Measurements from ENCODE around the gene GSTM3. TPM values are rescaled to one million over a fixed set of nuclear protein-coding genes. Genes with fewer than 3 reads are reported as not detected.
"Not testable (repeated sequence)": the region's sequence is repeated elsewhere in the genome, so short reads cannot be mapped to it uniquely, and the experiment has no call there.

The GSTM3 gene
- total and polyA plus RNA-seq, 2 experiments from 2014 or later: 3.1 to 4.1 TPM

GRCh38 chr1:109697066-109697465 lies 43.8 kb downstream of the GSTM3 start:
- Histone ChIP-seq H3K36me3 (ENCODE audit: insufficient read depth) (no peaks in the 10 kb centered on the region), H4K20me1 (replicated peaks; ENCODE audit: insufficient read depth) (no peaks in the 10 kb centered on the region), H3K4me3 (no peak overlapping the region), H3K9me2 (ENCODE audit: insufficient read depth) (no peaks in the 10 kb centered on the region), H3K4me1 (ENCODE audit: insufficient read depth) (no peaks in the 10 kb centered on the region), H3K4me2 (no peak overlapping the region), H3F3A (replicated peaks; ENCODE audit: low read depth) (no peaks in the 10 kb centered on the region), H2AFZ (no peak overlapping the region), H3K79me2 (replicated peaks; ENCODE audit: insufficient read depth) (no peaks in the 10 kb centered on the region), H3K27ac (ENCODE audit: low read depth) (no peak overlapping the region), H3K27me3 (ENCODE audit: insufficient read depth) (no peaks in the 10 kb centered on the region)
- Mint-ChIP-seq H3K27ac (no peak overlapping the region), H3K27me3 (ENCODE audit: insufficient read depth, low read depth, poor library complexity) (no peaks in the 10 kb centered on the region), H3K36me3 (ENCODE audit: low read depth) (no peaks in the 10 kb centered on the region), H3K9me3 (no peaks in the 10 kb centered on the region), H3K4me3 (no peak overlapping the region), H3K4me1 (no peaks in the 10 kb centered on the region)
- ATAC-seq (no peak), DNase-seq (ENCODE audit: low spot score) (no peak)
- no peak for TF ChIP-seq NANOG (IDR thresholded peaks at IDR 0.05; ENCODE audit: borderline replicate concordance)

GRCh38 chr1:109695138-109695537 lies 45.7 kb downstream of the GSTM3 start:
- H3K4me1 Mint-ChIP-seq; H3K36me3 ChIP-seq (ENCODE audit: insufficient read depth); H3K27ac ChIP-seq (ENCODE audit: low read depth); H3K4me2 ChIP-seq; H3K36me3 Mint-ChIP-seq (ENCODE audit: low read depth); H3F3A ChIP-seq (replicated peaks; ENCODE audit: low read depth); H3K27ac Mint-ChIP-seq; H3K4me3 Mint-ChIP-seq; H3K27me3 ChIP-seq (ENCODE audit: insufficient read depth); ATAC-seq; DNase-seq (ENCODE audit: low spot score); H4K20me1 ChIP-seq (replicated peaks; ENCODE audit: insufficient read depth); H2AFZ ChIP-seq; H3K27me3 Mint-ChIP-seq (ENCODE audit: insufficient read depth, low read depth, poor library complexity); H3K4me3 ChIP-seq; H3K79me2 ChIP-seq (replicated peaks; ENCODE audit: insufficient read depth); H3K9me2 ChIP-seq (ENCODE audit: insufficient read depth); H3K4me1 ChIP-seq (ENCODE audit: insufficient read depth); H3K9me3 Mint-ChIP-seq: not testable (repeated sequence)

- H3K27me3 Mint-ChIP-seq (ENCODE audit: insufficient read depth, low read depth, poor library complexity); H3K9me3 Mint-ChIP-seq: not testable (repeated sequence)
These were observed 46.4 kb downstream of the GSTM3 start for GRCh38 chr1:109694400-109694799.

GRCh38 chr1:109691759-109692158 lies 49.1 kb downstream of the GSTM3 start:
- no peak overlapping the region for H3K4me3 Mint-ChIP-seq
- no peak overlapping the region for H3K27ac ChIP-seq (ENCODE audit: low read depth)
- no peaks in the 10 kb centered on the region for H3K27me3 ChIP-seq (ENCODE audit: insufficient read depth)
- no peaks in the 10 kb centered on the region for H4K20me1 ChIP-seq (replicated peaks; ENCODE audit: insufficient read depth)
- H2AFZ ChIP-seq: no peak overlapping the region
- no peaks in the 10 kb centered on the region for H3K9me2 ChIP-seq (ENCODE audit: insufficient read depth)
- ATAC-seq: no peak
- no peaks in the 10 kb centered on the region for H3F3A ChIP-seq (replicated peaks; ENCODE audit: low read depth)
- H3K4me1 ChIP-seq (ENCODE audit: insufficient read depth): no peaks in the 10 kb centered on the region
- H3K36me3 ChIP-seq (ENCODE audit: insufficient read depth): no peaks in the 10 kb centered on the region
- no peaks in the 10 kb centered on the region for H3K4me1 Mint-ChIP-seq
- H3K4me2 ChIP-seq: no peak overlapping the region
- no peaks in the 10 kb centered on the region for H3K9me3 Mint-ChIP-seq
- no peak overlapping the region for H3K4me3 ChIP-seq
- H3K27me3 Mint-ChIP-seq (ENCODE audit: insufficient read depth, low read depth, poor library complexity): no peaks in the 10 kb centered on the region
- no peaks in the 10 kb centered on the region for H3K79me2 ChIP-seq (replicated peaks; ENCODE audit: insufficient read depth)
- no peak overlapping the region for H3K27ac Mint-ChIP-seq
- H3K36me3 Mint-ChIP-seq (ENCODE audit: low read depth): no peaks in the 10 kb centered on the region
- no peak for DNase-seq (ENCODE audit: low spot score)
- no peak for TF ChIP-seq JUNB (IDR thresholded peaks at IDR 0.05; ENCODE audit: unreplicated experiment)
- TF ChIP-seq POLR2AphosphoS5 (IDR thresholded peaks at IDR 0.05; ENCODE audit: low read depth): no peak
- no peak for TF ChIP-seq ZNF462 (CRISPR knock-in tag; IDR thresholded peaks at IDR 0.05)
- TF ChIP-seq CTCF (conservative IDR thresholded peaks at IDR 0.05; ENCODE audit: low read depth in 2 of 2): no peak

More at GRCh38 chr1:109694400-109694799, 46.4 kb downstream of the GSTM3 start:
- not testable (repeated sequence) for H3K36me3 ChIP-seq (ENCODE audit: insufficient read depth); H3K27me3 ChIP-seq (ENCODE audit: insufficient read depth); H3K9me2 ChIP-seq (ENCODE audit: insufficient read depth); H3K4me1 ChIP-seq (ENCODE audit: insufficient read depth); H3K36me3 Mint-ChIP-seq (ENCODE audit: low read depth); H3K27ac Mint-ChIP-seq; H4K20me1 ChIP-seq (replicated peaks; ENCODE audit: insufficient read depth); ATAC-seq; H3K4me3 Mint-ChIP-seq; H2AFZ ChIP-seq; DNase-seq (ENCODE audit: low spot score); H3K4me2 ChIP-seq; H3F3A ChIP-seq (replicated peaks; ENCODE audit: low read depth); H3K4me3 ChIP-seq; H3K4me1 Mint-ChIP-seq; H3K27ac ChIP-seq (ENCODE audit: low read depth); H3K79me2 ChIP-seq (replicated peaks; ENCODE audit: insufficient read depth)

Measured in GM23338 (cell line).